Daoy (cell line): Measurements from ENCODE around the gene KRTAP17-1. TPM values are rescaled to one million over a fixed set of nuclear protein-coding genes. Genes with fewer than 3 reads are reported as not detected.
A peak's percentile ranks its signal among the peaks of the same experiment; 100 is the strongest.
"Not testable (repeated sequence)": the region's sequence is repeated elsewhere in the genome, so short reads cannot be mapped to it uniquely, and the experiment has no call there.

Experiments
- DNase-seq: peaks from one replicate; pipeline ENCODE4 v3.0.0-alpha.2; 2015; ENCODE audit warnings: low read depth
- total RNA-seq: library from RNA; depleted of rRNA; stranded (reverse); fragments of >200 nt; shearing (Covaris generic); gene quantifications from 2 replicates; pipeline ENCODE4 v1.2.3, GENCODE V29; 2014; rRNA removed

The KRTAP17-1 gene, protein sequence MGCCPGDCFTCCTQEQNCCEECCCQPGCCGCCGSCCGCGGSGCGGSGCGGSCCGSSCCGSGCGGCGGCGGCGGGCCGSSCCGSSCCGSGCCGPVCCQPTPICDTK
- total RNA-seq = not detected in 2 replicates

DNA sequence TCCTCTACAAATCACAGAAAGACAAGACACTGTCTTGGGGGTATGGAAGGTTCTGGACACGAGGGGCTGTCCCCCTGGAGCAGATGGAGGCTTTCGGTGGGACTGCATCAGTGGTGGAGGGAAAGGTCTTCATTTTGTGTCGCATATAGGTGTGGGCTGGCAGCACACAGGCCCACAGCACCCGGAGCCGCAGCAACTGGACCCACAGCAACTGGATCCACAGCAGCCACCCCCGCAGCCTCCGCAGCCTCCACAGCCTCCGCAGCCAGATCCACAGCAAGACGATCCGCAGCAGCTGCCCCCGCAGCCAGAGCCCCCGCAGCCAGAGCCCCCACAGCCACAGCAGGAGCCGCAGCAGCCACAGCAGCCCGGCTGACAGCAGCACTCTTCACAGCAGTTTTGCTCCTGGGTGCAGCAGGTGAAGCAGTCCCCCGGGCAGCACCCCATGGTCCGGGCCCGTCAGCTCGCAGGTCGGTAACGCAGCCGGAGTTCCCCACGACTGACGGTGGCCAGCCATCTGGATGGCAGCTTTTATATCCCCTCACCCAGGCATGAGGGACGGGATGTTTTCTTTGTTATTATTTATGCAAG lies at the start of gene KRTAP17-1:
Gene KRTAP17-1, minus strand, starts transcription at position 507 of the 591 bp plus-strand sequence. Its CDS starts 60 bp downstream, at position 447.
- no peak for DNase-seq

DNA sequence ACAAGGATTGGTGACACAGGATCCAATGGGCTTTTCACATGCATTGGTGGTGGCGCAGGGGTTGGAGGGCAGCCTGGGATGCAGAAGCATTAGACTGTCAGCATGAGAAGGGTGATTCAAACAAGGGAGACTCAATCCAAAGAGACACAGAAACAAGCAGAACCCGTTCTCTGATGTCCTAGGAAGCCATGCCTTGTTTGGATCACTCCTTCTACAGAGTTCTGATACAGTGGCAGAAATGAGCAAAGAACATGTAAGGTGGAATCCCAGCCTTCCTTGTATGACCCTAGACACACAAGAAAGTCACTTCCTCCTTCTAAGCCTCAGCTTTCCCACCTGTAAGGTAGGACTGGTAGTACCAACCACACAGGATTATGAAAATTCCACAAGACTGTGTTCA lies 48.4 kb upstream of the KRTAP17-1 start:
- no peak for DNase-seq

DNA sequence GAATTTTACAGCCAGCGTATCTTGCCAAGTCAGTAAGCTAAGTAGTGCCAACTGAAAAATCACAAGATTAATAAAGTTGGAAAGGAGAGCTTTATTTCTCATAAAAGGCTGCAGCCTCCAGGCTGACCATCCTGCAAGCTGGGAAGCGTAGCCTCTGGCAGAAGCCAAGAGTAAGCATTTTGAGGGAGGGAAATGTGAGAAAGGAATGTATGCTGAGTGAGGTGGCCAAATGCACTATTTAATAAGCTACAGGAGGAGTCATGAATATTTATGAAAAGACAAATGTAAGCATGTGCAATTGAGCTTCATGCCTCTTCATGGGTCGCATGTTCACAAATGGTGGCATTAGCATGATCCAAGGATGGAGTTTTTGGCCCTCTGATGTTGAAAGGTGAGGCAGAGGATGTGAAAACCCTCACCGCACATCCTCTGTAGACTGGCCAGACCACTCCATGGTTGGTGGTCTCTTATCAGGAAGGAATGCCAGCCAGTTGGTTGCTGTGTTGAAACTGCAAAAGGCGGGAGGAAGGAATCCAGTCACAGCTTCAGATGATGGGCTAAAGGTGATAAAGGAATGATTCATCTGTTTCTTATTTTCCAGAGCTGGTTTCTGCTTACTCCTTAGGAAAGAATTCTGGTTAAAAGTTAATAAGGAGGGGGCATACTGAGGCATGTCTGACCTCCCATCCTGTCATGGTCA lies 44.9 kb upstream of the KRTAP17-1 start:
- peak; percentile 86 for DNase-seq

DNA sequence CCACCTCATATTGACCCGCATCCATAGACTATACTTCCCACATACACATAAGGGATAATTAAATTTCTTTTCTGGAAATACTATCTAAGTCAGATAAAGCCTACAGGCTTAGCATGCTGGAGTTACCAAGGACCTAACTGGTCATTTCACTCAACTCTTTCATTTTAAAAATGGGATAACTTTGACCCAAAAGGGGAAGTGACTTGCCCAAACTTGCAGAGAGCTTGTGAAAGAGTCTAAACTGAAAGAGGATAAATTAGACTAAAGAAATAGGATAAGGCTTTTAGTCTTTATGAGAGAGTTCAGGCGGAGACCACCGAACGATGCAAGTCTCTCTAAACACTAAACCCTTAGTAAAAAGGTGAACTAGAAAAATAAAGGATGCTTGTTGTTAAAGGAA lies 39.0 kb upstream of the KRTAP17-1 start:
- DNase-seq = no peak

DNA sequence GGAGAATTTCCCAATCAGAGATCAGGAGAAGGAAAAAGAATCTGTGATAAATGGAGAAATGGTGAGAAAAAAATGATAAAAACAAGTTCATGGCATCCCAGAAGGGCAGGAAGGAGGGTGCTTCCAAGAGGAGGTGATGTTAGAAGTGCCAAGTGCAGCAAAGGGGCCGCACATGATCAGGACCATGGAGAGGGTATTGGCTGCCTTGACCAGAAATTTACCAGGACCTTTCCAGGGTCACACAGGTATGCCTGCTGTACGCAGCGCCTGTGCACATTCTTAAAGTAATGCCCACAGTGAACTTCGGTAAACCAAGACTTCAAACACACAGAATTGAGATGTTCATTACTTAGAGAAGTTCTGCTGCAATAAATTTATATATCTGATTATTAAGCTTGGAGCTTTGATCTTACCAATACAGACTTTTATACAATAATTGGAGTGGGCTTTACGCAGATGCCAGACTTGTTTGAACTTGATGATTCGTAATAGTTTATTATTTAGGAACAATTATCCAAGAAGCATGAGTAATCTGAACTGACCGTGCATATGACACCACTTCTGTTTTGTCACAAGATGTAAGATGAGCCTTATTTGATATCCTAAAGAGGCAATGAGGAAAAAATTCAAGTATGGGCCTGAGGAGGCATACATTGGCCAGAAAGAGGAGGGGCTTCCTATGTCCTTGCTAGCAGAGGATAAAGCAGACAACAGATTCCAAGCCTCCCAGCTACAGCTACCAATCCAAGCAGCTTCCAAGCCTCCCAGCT lies 37.3 kb upstream of the KRTAP17-1 start:
- no peak for DNase-seq

DNA sequence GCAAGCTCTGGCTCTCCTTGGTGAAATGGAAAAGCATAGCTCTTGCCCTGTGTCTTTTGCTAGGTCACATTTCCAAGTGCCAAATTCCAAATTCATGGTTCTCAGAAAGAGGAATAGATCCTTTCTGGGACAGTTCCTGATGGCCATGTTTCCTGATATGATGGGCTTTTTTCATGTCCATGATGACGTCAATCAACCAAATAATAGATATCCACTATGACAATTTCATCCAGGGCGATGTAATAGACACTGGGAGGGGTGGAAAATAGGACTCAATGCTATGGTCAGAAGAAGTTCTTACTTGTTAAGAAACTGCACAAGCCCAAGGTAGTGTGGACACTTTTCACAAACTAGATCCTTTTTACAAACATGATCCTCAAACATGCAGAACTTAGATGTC lies 35.7 kb upstream of the KRTAP17-1 start:
- DNase-seq = no peak

DNA sequence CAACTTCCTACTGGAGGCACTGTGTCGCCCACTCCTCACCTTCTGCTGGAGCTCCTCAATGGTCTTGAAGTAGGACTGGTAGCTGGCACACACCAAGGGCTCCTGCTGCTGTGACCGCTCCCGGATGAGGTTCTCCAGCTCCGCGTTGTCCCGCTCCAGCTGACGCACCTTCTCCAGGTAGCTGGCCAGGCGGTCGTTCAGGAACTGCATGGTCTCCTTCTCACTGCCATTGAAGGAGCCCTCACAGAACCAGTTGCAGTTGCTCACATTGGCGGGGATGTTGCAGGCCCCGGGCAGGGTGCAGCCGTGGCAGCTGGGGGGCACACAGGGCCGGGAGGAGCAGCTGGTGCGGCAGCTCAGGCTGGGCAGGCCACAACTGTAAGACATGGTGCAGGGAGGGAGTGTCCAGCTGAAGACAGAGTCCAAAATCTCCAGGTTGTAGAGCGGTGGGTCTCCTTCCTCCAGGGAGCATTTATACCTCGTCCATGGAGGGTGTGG lies 34.9 kb upstream of the KRTAP17-1 start, which contains the start of gene KRT33A:
Gene KRT33A, minus strand, starts transcription at position 448 of the 498 bp plus-strand sequence. Its CDS starts 61 bp downstream, at position 387.
- DNase-seq = not testable (repeated sequence)

DNA sequence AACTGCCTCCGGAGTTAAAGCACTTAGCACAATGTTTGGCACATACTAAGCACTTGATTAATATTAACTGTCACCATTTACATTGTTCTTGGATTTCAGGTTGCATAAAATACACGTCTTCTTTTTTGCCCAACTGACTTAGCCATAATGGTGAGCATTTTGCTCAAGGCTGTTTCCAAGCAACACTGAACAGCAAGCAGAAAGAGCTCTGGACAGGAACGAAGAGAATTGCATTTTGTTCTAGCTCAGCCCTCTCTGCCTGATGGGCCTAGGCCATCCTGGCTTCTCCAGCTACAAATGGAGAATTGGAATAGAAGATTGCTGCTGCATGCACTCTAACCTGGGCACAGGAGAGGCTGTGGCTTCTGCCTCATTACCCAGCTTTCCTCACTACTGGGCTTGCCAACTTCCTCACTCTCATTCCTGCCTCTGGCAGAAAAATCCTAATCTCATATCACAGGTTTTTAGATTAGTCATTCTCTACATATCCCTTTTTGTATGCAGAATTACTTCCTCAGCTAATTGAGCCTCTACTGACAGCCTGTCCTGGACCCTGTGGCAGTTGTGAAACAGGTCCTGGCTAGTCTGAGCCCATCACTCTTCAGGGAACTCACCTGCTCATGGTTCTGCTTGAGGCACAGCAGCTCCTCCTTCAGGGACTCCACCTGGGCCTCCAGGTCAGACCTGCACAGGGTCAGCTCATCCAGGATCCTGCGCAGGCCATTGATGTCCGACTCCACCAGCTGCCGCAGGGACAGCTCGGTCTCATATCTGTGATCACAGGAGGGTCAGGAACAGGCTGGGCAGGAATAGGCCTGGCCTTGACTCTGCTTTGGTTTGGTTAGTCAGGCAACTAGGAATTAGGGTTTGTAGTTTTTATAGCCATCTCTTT lies 32.6 kb upstream of the KRTAP17-1 start:
- DNase-seq = no peak

DNA sequence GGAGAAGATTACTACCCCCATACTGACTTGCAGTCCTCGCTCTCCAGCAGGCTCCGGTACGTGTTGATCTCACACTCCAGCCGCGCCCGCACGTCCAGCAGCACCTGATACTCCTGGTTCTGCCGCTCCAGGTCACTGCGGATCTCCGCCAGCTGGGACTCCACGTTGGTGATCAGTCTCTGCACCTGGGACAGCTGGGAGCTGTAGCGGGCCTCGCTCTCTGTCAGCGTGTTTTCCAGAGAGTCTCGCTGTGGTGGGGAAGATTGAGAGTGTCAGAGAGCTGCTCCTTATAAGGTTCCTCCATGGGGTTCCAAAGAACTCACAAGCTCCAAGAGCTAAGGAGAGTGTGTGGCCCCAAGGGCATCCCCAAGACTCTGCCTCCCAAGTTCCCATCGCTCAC lies 30.9 kb upstream of the KRTAP17-1 start:
- not testable (repeated sequence) for DNase-seq

DNA sequence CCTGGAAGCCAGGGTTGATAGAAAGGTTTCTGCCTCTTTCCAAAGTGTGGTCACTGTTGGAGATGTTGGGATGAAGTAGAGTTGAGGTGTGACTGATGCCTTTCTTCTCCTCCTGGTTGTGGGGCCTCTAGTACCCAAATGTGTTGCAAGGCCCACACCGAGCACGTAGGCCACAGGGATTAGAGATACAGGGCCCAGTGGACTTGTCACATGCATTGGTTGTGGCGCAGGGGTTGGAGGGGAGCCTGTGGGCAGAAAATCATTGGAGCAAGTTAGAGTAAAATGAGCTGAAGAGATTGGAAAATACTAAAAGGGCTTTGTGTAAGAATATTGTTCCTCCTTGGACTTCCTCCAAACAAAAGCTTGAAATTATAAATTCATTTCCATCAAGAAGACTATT lies 30.5 kb upstream of the KRTAP17-1 start:
- no peak for DNase-seq

DNA sequence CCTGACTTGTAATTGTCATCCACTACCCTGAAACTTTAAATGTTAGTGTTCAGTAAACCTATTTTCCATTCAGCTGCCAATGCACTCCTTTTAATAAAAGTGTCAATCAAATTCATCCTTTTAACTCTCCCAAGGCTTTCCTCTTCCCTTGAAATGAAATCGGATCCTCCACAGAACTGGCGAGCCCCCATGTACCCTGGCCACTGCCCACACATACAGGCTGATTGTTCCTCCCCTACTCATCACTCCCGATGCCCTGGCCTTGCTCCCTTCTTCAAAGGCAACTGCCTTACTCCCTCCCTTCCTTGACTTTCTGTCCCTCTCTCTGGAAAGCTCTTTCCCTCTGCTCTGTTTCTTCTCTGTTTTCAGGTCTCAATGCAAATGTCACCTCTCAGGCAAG lies 27.5 kb upstream of the KRTAP17-1 start:
- DNase-seq = no peak

DNA sequence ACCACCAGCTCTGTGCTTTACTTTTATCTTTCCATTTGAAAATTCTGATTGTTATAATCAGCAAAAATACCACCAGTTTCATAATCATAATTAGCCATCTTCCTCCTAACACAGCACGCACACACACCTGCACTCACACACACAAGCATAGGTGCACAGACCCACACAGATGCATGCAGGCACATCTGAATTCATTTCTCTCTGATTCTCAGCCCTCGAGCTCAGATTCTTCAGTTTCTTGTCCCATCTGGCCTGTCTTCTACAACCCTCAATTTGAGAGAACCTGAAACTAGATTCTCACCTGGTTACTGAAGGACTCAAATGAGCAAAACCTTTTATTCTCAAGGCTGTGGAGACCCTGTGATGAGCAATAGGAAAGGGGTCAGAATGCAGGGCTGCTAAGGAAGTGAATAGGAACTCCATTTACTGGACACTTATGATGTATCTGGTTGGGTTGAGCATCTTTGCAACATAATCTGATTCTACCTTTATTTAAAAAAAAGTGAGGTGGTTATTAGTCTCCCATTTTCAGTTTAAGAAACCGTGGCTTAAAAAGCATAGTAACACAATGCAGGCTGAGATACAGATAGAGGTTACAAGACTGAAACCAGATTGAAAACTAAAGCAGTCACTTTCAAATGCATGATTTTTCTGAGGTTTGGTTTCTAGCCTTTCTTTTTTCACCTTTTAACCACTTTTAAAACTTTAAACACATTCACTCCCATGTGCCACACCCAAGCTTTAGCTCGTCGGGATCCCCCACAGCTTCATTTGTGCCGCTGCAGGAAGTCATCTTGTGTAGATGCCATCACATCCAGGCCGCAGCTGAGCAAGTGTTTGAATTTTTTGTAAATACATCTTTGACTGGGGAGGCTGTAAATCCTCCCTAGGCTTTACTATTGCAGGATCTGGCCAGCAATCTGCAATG lies 25.7 kb upstream of the KRTAP17-1 start:
- no peak for DNase-seq

DNA sequence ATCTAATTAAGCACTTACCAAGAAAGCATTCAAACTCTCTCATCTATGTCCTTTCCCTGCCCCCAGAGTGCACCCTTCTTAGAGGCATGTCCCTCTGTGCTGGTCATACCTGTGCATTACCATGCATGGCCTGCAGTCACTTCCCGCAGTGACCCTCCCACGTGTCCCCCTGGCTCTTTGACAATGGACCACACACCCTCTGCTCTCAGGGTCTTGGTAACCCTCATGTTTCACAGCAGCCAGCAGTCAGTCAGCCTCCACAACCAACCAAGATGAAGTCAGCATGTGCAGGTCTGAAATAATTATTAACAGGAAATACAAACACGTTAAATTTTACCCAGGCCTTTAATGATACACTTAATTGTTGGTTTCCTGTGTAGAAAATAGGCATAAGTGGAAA lies 25.0 kb upstream of the KRTAP17-1 start:
- DNase-seq = no peak

DNA sequence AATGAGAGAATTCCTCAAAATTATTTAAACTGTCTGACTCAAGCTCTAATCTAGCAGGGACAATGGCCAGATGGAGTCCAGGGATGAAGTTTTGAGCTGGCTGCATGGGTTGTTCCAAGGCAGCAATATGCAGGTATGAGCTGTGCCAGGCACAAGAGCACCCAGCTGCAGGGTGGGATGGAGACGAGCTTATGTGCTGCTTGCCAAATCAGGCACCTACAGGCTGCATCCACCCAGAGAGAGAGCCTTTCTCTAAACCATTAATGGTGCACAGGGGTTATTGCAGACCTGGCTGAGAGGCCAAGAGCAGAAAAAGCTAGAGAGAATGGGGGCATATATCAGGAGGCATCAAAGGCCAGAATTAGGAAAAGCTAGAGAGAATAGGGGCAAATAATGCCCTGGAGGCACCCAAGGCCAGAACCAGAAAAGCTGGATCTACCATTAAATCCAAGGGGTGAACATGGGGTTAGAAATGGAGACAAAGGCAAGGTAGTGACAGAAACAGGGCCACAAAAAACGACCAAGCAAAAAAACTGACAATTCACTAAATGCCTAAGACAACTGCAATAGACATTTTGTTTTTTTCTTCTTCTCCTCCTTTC lies 24.2 kb upstream of the KRTAP17-1 start:
- DNase-seq = no peak

DNA sequence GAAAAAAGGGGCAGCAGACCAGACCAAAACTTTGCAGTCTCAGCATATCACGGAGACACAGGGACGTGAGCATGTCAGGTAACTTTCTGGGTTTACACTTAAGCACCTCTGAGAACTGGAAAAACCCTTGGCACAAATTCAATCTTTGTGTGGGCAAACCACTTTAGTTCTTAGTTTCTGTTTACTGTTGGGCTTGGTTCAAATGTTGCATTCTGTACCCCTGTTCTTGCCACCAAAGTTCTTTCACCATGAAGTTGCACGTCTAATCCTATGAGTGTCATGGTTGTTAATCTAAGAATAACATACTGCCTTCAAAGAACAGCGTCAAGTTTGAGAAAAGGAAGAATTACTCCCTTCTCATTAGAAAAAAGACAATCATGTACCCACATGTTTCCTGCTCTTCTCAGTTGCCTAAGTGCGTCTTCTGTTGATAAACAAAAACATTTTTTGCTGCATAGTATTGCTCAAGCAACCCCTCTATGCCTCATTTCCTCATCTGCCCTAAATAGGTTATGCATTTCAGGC lies 23.5 kb upstream of the KRTAP17-1 start:
- no peak for DNase-seq

DNA sequence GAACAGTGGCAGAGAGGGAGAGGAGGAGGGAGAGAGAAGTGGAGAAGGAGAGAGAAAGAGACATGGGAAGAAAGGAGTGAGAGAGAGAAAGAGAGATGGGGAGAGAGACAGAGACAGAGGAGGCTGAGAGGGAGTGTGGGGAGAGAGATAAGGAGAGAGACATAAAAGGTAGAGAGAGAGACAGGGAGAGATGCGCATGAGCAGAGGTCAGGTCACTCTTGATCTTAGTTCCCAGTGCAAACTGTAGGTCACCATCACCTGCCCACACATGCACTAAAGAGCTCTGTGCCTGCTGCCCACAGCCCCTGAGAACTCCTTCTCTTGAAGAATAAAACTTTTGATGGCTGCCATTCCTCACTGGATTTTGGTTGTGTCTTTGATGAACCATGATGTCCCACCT lies 20.2 kb upstream of the KRTAP17-1 start:
- DNase-seq = no peak

DNA sequence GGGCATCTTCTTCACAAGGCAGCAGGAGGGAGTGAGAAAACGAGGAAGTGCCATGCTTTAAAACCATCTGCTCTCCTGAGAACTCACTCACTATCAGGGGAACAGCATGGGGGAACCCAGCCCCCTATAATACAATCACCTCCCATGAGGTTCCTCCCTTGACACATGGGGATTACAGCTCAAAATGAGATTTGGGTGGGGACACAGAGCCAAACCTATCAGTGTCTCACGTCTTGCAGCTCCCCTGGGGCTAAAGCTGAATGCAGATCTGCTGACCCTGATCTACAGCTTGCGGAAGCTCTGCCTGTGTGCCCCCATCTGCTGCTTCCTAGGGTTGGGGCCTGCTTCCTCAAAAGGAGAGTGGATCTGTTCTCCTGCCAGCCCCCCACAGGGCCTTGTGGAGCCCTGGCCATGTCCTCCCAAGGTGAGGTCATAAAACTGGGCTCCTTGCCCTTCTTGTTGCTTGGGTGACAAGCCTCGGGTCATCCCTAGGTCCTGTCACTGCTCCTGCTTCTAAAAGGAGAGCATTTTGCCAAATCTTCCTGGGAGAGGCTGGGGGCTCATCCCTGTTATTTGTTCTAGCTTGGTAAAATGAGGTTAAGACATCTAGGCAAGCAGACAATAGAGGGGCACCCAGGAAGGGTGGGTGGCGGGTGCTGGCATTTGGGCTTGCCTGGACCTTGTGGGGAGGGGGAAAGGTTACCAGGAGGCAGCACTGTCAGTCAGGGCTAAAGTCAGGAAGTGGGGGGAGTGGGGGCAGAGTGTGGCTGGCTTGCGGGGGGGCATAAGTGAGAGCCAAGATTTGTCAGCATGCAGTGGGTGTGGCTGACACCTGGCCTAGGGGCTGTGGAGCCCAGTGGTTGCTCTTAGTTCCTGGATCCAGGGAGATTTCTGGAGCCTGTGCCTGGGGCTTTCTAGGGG lies 19.1 kb upstream of the KRTAP17-1 start:
- DNase-seq = no peak

DNA sequence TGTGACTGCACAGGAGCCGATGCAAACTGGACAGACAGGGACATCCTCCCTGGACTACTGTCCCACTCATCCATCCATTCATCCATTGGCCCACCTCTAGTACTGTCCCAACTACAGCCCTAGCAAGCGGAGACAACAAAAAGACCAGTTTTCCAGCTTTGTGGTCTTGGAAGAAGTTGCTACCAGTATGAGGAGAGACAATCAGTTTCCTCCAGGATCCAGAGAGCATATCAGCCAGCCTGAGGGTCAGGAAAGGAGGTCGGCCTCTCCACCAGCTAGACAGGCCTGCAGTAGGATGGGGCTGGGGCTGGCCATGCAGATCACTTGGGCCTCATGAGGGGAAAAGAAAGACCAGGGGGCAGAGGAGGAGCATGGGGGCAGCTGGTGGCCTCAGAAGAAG lies 18.3 kb upstream of the KRTAP17-1 start:
- no peak for DNase-seq
